GM10248 (cell line): ENCODE results near the gene CHKA.

Experiments
- CTCF ChIA-PET: fragments of 300-600 bp; sonication (Branson Sonifier 250); formaldehyde crosslinking; extraction: SDS; loops from one replicate; lab custom pipeline; 2021; ENCODE audit warnings: antibody characterized with exemption; lab: Yijun Ruan, JAX
- POLR2A ChIA-PET: fragments of 350-650 bp; sonication (Branson Sonifier 250); formaldehyde crosslinking; extraction: SDS; loops from one replicate; lab custom pipeline; 2020; ENCODE audit warnings: antibody characterized with exemption; lab: Yijun Ruan, JAX
- DNase-seq: peaks from one replicate; pipeline ENCODE4 v3.0.0; 2012; ENCODE audit errors: extremely low spot score
- TF ChIP-seq, protein P1 (sequence below): IDR thresholded peaks from 2 replicates; pipeline ENCODE4 v1.5.1; 2012; ENCODE audit warnings: mild to moderate bottlenecking, low read depth; ENCODE audit errors: extremely low read depth, missing control alignments, control extremely low read depth

The CHKA gene

GRCh38 chr11:68021167-68021787 lies 99.9 kb downstream of the CHKA start:
- ChIA-PET CTCF (interaction anchor here (1.2 kb wide), 1 partner anchor 12 kb away, joined by 4 read pairs; no protein-coding TSS in a partner anchor), POLR2A (no interaction called here)
- TF ChIP-seq, protein P1, sequence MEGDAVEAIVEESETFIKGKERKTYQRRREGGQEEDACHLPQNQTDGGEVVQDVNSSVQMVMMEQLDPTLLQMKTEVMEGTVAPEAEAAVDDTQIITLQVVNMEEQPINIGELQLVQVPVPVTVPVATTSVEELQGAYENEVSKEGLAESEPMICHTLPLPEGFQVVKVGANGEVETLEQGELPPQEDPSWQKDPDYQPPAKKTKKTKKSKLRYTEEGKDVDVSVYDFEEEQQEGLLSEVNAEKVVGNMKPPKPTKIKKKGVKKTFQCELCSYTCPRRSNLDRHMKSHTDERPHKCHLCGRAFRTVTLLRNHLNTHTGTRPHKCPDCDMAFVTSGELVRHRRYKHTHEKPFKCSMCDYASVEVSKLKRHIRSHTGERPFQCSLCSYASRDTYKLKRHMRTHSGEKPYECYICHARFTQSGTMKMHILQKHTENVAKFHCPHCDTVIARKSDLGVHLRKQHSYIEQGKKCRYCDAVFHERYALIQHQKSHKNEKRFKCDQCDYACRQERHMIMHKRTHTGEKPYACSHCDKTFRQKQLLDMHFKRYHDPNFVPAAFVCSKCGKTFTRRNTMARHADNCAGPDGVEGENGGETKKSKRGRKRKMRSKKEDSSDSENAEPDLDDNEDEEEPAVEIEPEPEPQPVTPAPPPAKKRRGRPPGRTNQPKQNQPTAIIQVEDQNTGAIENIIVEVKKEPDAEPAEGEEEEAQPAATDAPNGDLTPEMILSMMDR, result no peak
- DNase-seq, result no peak

- DNase-seq, result no peak
- ChIA-PET CTCF (no interaction called here), POLR2A (no interaction called here)
These were observed 100.6 kb downstream of the CHKA start for GRCh38 chr11:68020575-68020974.

DNA sequence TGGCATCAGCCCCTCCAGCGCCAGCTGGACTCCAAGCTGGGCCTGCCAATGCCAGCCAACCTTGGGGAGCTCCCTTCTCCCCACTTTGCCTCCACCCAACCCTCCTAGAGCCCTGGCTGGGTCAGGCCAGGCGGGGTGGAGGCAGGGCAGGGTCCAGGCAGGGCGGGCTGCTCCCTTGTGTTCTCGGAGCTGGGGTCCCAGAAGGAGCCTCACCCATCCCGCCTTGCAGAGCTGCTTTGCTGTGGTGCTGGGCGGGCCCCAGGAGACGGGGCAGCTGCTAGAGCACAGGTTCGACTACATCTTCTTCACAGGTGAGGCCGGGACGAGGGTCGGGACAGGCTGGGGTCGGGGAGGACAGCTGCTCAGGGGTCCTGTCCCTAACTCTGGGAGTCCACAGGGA lies 101.7 kb downstream of the CHKA start:
- no peak for DNase-seq
- ChIA-PET POLR2A (no interaction called here), CTCF (interaction anchor here (1.4 kb wide), 1 partner anchor 10 kb away, joined by 3 read pairs; no protein-coding TSS in a partner anchor)
- TF ChIP-seq, protein P1, result no peak

More at GRCh38 chr11:68020575-68020974, 100.6 kb downstream of the CHKA start:
- TF ChIP-seq, protein P1, result peak; percentile 14

DNA sequence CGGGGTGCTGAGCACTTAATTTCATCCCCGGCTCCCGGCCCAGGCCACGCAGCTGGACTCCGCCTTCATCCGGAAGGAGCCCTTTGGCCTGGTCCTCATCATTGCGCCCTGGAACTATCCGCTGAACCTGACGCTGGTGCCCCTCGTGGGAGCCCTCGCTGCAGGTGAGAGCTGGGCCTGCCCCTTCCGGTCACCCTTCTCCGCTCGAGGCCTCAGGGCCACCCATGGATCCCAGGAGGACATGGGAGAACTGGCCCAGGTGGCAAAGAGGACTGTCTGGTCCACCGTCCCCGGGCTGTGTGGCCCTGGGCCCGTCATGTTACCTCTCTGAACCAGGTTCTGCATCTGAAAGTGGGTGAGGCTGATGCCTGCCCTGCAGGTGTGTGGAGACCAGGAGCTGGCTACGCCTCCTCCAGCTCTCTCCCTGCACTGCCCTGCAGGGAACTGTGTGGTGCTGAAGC lies 102.4 kb downstream of the CHKA start:
- TF ChIP-seq, protein P1, result no peak
- ChIA-PET CTCF (interaction anchor here (1.4 kb wide), 1 partner anchor 9 kb away, joined by 3 read pairs; no protein-coding TSS in a partner anchor), POLR2A (interaction anchor here (0.6 kb wide), 1 partner anchor 28 kb away, joined by 3 read pairs; no protein-coding TSS in a partner anchor)
- DNase-seq, result no peak

DNA sequence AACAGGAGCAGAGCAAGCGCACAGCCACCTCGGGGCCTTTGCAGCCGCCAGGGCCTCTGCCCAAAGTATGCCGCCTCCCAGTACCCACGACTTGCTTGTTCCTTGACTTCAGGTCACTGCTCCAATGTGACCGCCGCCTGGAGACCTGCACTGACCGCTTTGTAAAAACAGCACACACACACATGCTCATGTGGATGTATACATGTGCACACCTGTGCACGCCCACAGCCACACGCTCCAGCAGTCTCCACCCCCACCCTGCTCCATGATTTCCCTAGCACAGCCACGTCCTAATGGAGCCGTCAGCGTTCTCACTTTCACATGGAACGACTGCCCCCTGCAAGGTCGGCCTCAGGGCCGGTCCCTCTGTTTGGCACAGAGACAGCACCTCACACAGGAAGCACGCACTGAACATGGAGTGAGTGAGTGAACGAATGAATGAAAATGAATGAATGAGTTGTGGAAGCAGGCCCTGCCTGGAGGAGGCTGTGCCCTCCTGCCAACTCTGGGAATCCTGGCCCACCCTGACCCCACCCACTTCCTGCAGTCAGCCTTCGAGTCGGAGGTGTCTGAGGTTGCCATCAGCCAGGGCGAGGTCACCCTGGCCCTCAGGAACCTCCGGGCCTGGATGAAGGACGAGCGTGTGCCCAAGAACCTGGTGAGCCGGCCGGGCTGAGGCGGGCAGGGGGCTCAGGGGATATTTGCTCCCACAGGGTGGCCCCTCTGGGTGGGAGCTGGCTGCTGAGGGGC lies 103.0 kb downstream of the CHKA start:
- TF ChIP-seq, protein P1, result no peak
- POLR2A ChIA-PET, result interaction anchor here (0.6 kb wide), 1 partner anchor 29 kb away, joined by 3 read pairs; no protein-coding TSS in a partner anchor
- CTCF ChIA-PET, result no interaction called here
- DNase-seq, result no peak

- ChIA-PET POLR2A (no interaction called here), CTCF (no interaction called here)
- DNase-seq, result no peak
- TF ChIP-seq, protein P1, result no peak
These were observed 104.0 kb downstream of the CHKA start for GRCh38 chr11:68016904-68017817.
